ENCODE measurements around the gene MID1IP1.

GRCh38 chrX:38854305-38854704 lies 53.0 kb downstream of the MID1IP1 start:
- TF ChIP-seq POLR2A (IDR thresholded peaks at IDR 0.05), result no peak
- TF ChIP-seq CTCF (IDR thresholded peaks at IDR 0.05 in 4 of 5, conservative IDR thresholded peaks at IDR 0.05 in 1 of 5), result no peak
